ENCODE data around the gene ELOVL1. TPM values are rescaled to one million over a fixed set of nuclear protein-coding genes. Genes with fewer than 3 reads are reported as not detected.
A peak's percentile ranks its signal among the peaks of the same experiment; 100 is the strongest.
"Not testable (repeated sequence)": the region's sequence is repeated elsewhere in the genome, so short reads cannot be mapped to it uniquely, and the experiment has no call there.

Gene ELOVL1
- polyA plus RNA-seq (2012; ENCODE audit: missing spikeins), result 43.9 TPM

GRCh38 chr1:43367904-43368645, at the start of gene ELOVL1:
TSS of gene ELOVL1 (minus strand) at chr1:43368011. CDS start at chr1:43365609, 2,402 bp downstream.
- TF ChIP-seq POLR2A (IDR thresholded peaks at IDR 0.05; ENCODE audit: low read depth, low read length) (peak; percentile 91), TAF1 (IDR thresholded peaks at IDR 0.05; ENCODE audit: borderline replicate concordance, low read depth, low read length) (peak; percentile 88; the same call in 1 of the 2 replicates), POLR2AphosphoS5 (IDR thresholded peaks at IDR 0.05; ENCODE audit: low read depth, low read length) (peak; percentile 86)
- FAIRE-seq, result peak; percentile 97
- peak; percentile 98 for DNase-seq (ENCODE audit: insufficient read length)

GRCh38 chr1:43415901-43416300, 48.1 kb upstream of the ELOVL1 start:
- DNase-seq (ENCODE audit: insufficient read length), result no peak
- TF ChIP-seq TAF1 (IDR thresholded peaks at IDR 0.05; ENCODE audit: borderline replicate concordance, low read depth, low read length) (no peak), POLR2A (IDR thresholded peaks at IDR 0.05; ENCODE audit: low read depth, low read length) (no peak), POLR2AphosphoS5 (IDR thresholded peaks at IDR 0.05; ENCODE audit: low read depth, low read length) (no peak)
- no peak for FAIRE-seq

GRCh38 chr1:43414634-43415223, 46.9 kb upstream of the ELOVL1 start:
- no peak for FAIRE-seq
- TF ChIP-seq POLR2A (IDR thresholded peaks at IDR 0.05; ENCODE audit: low read depth, low read length) (no peak), POLR2AphosphoS5 (IDR thresholded peaks at IDR 0.05; ENCODE audit: low read depth, low read length) (no peak), TAF1 (IDR thresholded peaks at IDR 0.05; ENCODE audit: borderline replicate concordance, low read depth, low read length) (no peak)
- DNase-seq (ENCODE audit: insufficient read length), result no peak

- FAIRE-seq; DNase-seq (ENCODE audit: insufficient read length): not testable (repeated sequence)
Observed at GRCh38 chr1:43413426-43413825, 45.6 kb upstream of the ELOVL1 start.

- DNase-seq (ENCODE audit: insufficient read length), result no peak
- no peak for TF ChIP-seq POLR2AphosphoS5 (IDR thresholded peaks at IDR 0.05; ENCODE audit: low read depth, low read length)
- no peak for TF ChIP-seq POLR2A (IDR thresholded peaks at IDR 0.05; ENCODE audit: low read depth, low read length)
- TF ChIP-seq TAF1 (IDR thresholded peaks at IDR 0.05; ENCODE audit: borderline replicate concordance, low read depth, low read length), result no peak
- no peak for FAIRE-seq
Observed at GRCh38 chr1:43410571-43410970, 42.8 kb upstream of the ELOVL1 start.

- FAIRE-seq, result no peak
- no peak for TF ChIP-seq POLR2A (IDR thresholded peaks at IDR 0.05; ENCODE audit: low read depth, low read length)
- no peak for TF ChIP-seq TAF1 (IDR thresholded peaks at IDR 0.05; ENCODE audit: borderline replicate concordance, low read depth, low read length)
- no peak for TF ChIP-seq POLR2AphosphoS5 (IDR thresholded peaks at IDR 0.05; ENCODE audit: low read depth, low read length)
- DNase-seq (ENCODE audit: insufficient read length), result no peak
Observed at GRCh38 chr1:43405876-43406234, 38.0 kb upstream of the ELOVL1 start.

GRCh38 chr1:43405219-43405875, 37.5 kb upstream of the ELOVL1 start:
- FAIRE-seq, result no peak
- no peak for DNase-seq (ENCODE audit: insufficient read length)
- TF ChIP-seq POLR2AphosphoS5 (IDR thresholded peaks at IDR 0.05; ENCODE audit: low read depth, low read length) (no peak), TAF1 (IDR thresholded peaks at IDR 0.05; ENCODE audit: borderline replicate concordance, low read depth, low read length) (no peak), POLR2A (IDR thresholded peaks at IDR 0.05; ENCODE audit: low read depth, low read length) (no peak)

GRCh38 chr1:43404353-43404752, 36.5 kb upstream of the ELOVL1 start:
- no peak for DNase-seq (ENCODE audit: insufficient read length)
- no peak for TF ChIP-seq POLR2A (IDR thresholded peaks at IDR 0.05; ENCODE audit: low read depth, low read length)
- TF ChIP-seq POLR2AphosphoS5 (IDR thresholded peaks at IDR 0.05; ENCODE audit: low read depth, low read length), result no peak
- TF ChIP-seq TAF1 (IDR thresholded peaks at IDR 0.05; ENCODE audit: borderline replicate concordance, low read depth, low read length), result no peak
- FAIRE-seq, result no peak

- FAIRE-seq, result no peak
- DNase-seq (ENCODE audit: insufficient read length), result no peak
- TF ChIP-seq POLR2AphosphoS5 (IDR thresholded peaks at IDR 0.05; ENCODE audit: low read depth, low read length) (no peak), TAF1 (IDR thresholded peaks at IDR 0.05; ENCODE audit: borderline replicate concordance, low read depth, low read length) (no peak), POLR2A (IDR thresholded peaks at IDR 0.05; ENCODE audit: low read depth, low read length) (no peak)
Observed at GRCh38 chr1:43402089-43402865, 34.5 kb upstream of the ELOVL1 start.

- FAIRE-seq; DNase-seq (ENCODE audit: insufficient read length): not testable (repeated sequence)
Observed at GRCh38 chr1:43400441-43400840, 32.6 kb upstream of the ELOVL1 start.

- no peak for DNase-seq (ENCODE audit: insufficient read length)
- no peak for FAIRE-seq
- TF ChIP-seq POLR2AphosphoS5 (IDR thresholded peaks at IDR 0.05; ENCODE audit: low read depth, low read length) (no peak), TAF1 (IDR thresholded peaks at IDR 0.05; ENCODE audit: borderline replicate concordance, low read depth, low read length) (no peak), POLR2A (IDR thresholded peaks at IDR 0.05; ENCODE audit: low read depth, low read length) (no peak)
Observed at GRCh38 chr1:43398227-43398626, 30.4 kb upstream of the ELOVL1 start.
